Thyroid gland (tissue), 4 donors: ENCODE data around the gene ACKR3.

Experiments
- POLR2A ChIP-seq, 2 donors: fragments of 450-650 bp; IDR thresholded peaks; one replicate each; pipeline ENCODE4 v1.6.1; 2017; ENCODE audit warnings: antibody characterized with exemption in 2 of 2, mild to moderate bottlenecking in 2 of 2, moderate library complexity in 1 of 2
- TF ChIP-seq, protein P1 (sequence below), 6 experiments: fragments of 200-600 bp in 3 of 6; fragments of 450-650 bp in 3 of 6; sonication (generic) in 3 of 6; IDR thresholded peaks; one replicate each; pipeline ENCODE4 v1.5.1; 2016 to 2019; ENCODE audit warnings: antibody characterized with exemption in 6 of 6, mild to moderate bottlenecking in 2 of 6, inconsistent platforms in 1 of 6, moderate library complexity in 1 of 6

- TF ChIP-seq, protein P1, sequence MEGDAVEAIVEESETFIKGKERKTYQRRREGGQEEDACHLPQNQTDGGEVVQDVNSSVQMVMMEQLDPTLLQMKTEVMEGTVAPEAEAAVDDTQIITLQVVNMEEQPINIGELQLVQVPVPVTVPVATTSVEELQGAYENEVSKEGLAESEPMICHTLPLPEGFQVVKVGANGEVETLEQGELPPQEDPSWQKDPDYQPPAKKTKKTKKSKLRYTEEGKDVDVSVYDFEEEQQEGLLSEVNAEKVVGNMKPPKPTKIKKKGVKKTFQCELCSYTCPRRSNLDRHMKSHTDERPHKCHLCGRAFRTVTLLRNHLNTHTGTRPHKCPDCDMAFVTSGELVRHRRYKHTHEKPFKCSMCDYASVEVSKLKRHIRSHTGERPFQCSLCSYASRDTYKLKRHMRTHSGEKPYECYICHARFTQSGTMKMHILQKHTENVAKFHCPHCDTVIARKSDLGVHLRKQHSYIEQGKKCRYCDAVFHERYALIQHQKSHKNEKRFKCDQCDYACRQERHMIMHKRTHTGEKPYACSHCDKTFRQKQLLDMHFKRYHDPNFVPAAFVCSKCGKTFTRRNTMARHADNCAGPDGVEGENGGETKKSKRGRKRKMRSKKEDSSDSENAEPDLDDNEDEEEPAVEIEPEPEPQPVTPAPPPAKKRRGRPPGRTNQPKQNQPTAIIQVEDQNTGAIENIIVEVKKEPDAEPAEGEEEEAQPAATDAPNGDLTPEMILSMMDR (IDR thresholded peaks at IDR 0.05) = no peak
- TF ChIP-seq POLR2A (IDR thresholded peaks at IDR 0.05) = no peak
Observed at GRCh38 chr2:236550290-236550689, 19.3 kb upstream of the ACKR3 start.
